NT2/D1 (cell line): ENCODE results near the gene NPAS2.

Source experiments
- YY1 ChIP-seq: IDR thresholded peaks from 2 replicates; pipeline ENCODE4 v1.6.1; 2011; ENCODE audit not compliant: insufficient read length, insufficient read depth
- ZNF274 ChIP-seq: IDR thresholded peaks from 2 replicates; pipeline ENCODE4 v1.6.1; 2011; ENCODE audit warnings: mild to moderate bottlenecking, low read depth, low read length

GRCh38 chr2:100813527-100813926 is 6.4 kb upstream of the NPAS2 start:
- TF ChIP-seq YY1 (no peak), ZNF274 (no peak)
